K562 (cell line): ENCODE results near the gene PPP1R13L. TPM values are rescaled to one million over a fixed set of nuclear protein-coding genes. Genes with fewer than 3 reads are reported as not detected.

Experiments
- BRF1 ChIP-seq: IDR thresholded peaks from 3 replicates; pipeline ENCODE4 v1.6.1; 2011; ENCODE audit warnings: borderline replicate concordance, mild to moderate bottlenecking; ENCODE audit not compliant: insufficient read length; ENCODE audit errors: extremely low read depth
- COPS2 ChIP-seq: fragments of 450-650 bp; conservative IDR thresholded peaks from 2 replicates; pipeline ENCODE4 v1.6.1; 2016; ENCODE audit warnings: mild to moderate bottlenecking, moderate library complexity
- HSF4 ChIP-seq: fragments of 250-450 bp; sonication (Bioruptor Pico); IDR thresholded peaks from 2 replicates; pipeline ENCODE4 v2.1.2; 2022; ENCODE audit warnings: mild to moderate bottlenecking, moderate library complexity, borderline replicate concordance
- MEIS2 ChIP-seq: fragments of 450-650 bp; IDR thresholded peaks from 2 replicates; pipeline ENCODE4 v1.6.1; 2014; ENCODE audit warnings: mild to moderate bottlenecking; ENCODE audit not compliant: partially characterized antibody
- PHB2 ChIP-seq: fragments of 450-650 bp; IDR thresholded peaks from 2 replicates; pipeline ENCODE4 v1.6.1; 2017; ENCODE audit warnings: low read depth
- RFX5 ChIP-seq: IDR thresholded peaks from 2 replicates; pipeline ENCODE4 v1.6.1; 2011; ENCODE audit warnings: low read depth, mild to moderate bottlenecking, improper control_type of control experiment, low read length
- SNRNP70 ChIP-seq: fragments of 200-400 bp; formaldehyde crosslinking; optimal IDR thresholded peaks from 2 replicates; pipeline ENCODE3; 2017; ENCODE audit warnings: low read depth, low read length
- SRSF1 ChIP-seq: fragments of 200-400 bp; formaldehyde crosslinking; IDR thresholded peaks from 2 replicates; pipeline ENCODE4 v1.6.1; 2017; ENCODE audit warnings: mild to moderate bottlenecking, low read depth, low read length, moderate library complexity
- TBL1XR1 ChIP-seq, 2 experiments: IDR thresholded peaks; 2 replicates each; pipeline ENCODE4 v1.6.1; 2012; ENCODE audit warnings: improper control_type of control experiment in 2 of 2, low read length in 2 of 2, mild to moderate bottlenecking in 1 of 2
- YBX1 ChIP-seq: fragments of 450-650 bp; IDR thresholded peaks from 2 replicates; pipeline ENCODE4 v1.7.1; 2016; ENCODE audit warnings: mild to moderate bottlenecking
- ZFX ChIP-seq: sonication (generic); formaldehyde crosslinking; IDR thresholded peaks from 2 replicates; pipeline ENCODE4 v1.8.0; 2022; ENCODE audit warnings: mild to moderate bottlenecking, missing genetic modification reagents, moderate library complexity
- ZNF41 ChIP-seq: fragments of 250-450 bp; sonication (Bioruptor Pico); conservative IDR thresholded peaks from 2 replicates; pipeline ENCODE4 v1.4.0; 2020; ENCODE audit warnings: mild to moderate bottlenecking
- ZNF79 ChIP-seq: fragments of 250-450 bp; sonication (Bioruptor Pico); IDR thresholded peaks from 2 replicates; pipeline ENCODE4 v1.4.0; 2020; ENCODE audit warnings: low read depth, mild to moderate bottlenecking, moderate library complexity
- polyA plus RNA-seq, 8 experiments: library from polyadenylated mRNA; depleted of rRNA in 4 of 8; stranded (reverse) in 5 of 8; unstranded in 3 of 8; fragments of >200 nt; fragmentation: Nextera tagmentation in 2 of 8; fragmentation: Illumina TruSeq in 1 of 8; extraction: Ambion mirVana in 2 of 8; extraction: Trizol in 1 of 8; gene quantifications; 2 replicates each; pipeline versions ENCODE4 v1.2.1 to v1.2.3, GENCODE V29; 2011 to 2014; ENCODE audit warnings: inconsistent platforms in 1 of 8, missing spikeins in 1 of 8
- total RNA-seq, 7 experiments: library from RNA; depleted of rRNA in 6 of 7; stranded (reverse); fragments of >200 nt in 6 of 7; fragmentation: Illumina TruSeq in 2 of 7; extraction: Trizol in 2 of 7; gene quantifications; 2 replicates each; pipeline versions ENCODE4 v1.2.1 to v1.2.3, GENCODE V29; 2011 to 2021; ENCODE audit warnings: low replicate concordance in 1 of 7
- TF ChIP-seq, protein P1 (sequence below): fragments of 450-650 bp; IDR thresholded peaks from 2 replicates; pipeline ENCODE4 v1.6.1; 2016; ENCODE audit warnings: antibody characterized with exemption
- TF ChIP-seq, protein P2 (sequence below): fragments of 200-800 bp; sonication (Bioruptor generic); IDR thresholded peaks from 2 replicates; pipeline ENCODE4 v1.6.1; 2016; ENCODE audit warnings: missing genetic modification characterization, missing compliant biosample characterization
- TF ChIP-seq, protein P3 (sequence below): sonication (generic); formaldehyde crosslinking; IDR thresholded peaks from 2 replicates; pipeline ENCODE4 v1.8.1; 2023; ENCODE audit warnings: missing genetic modification reagents, mild to moderate bottlenecking, borderline replicate concordance

The PPP1R13L gene
- total and polyA plus RNA-seq, 9 of the 15 experiments (the other 6 are each of a cell fraction or from before 2014, with no cell fraction given), result 0.32 to 6.7 (median 2.0) TPM

DNA sequence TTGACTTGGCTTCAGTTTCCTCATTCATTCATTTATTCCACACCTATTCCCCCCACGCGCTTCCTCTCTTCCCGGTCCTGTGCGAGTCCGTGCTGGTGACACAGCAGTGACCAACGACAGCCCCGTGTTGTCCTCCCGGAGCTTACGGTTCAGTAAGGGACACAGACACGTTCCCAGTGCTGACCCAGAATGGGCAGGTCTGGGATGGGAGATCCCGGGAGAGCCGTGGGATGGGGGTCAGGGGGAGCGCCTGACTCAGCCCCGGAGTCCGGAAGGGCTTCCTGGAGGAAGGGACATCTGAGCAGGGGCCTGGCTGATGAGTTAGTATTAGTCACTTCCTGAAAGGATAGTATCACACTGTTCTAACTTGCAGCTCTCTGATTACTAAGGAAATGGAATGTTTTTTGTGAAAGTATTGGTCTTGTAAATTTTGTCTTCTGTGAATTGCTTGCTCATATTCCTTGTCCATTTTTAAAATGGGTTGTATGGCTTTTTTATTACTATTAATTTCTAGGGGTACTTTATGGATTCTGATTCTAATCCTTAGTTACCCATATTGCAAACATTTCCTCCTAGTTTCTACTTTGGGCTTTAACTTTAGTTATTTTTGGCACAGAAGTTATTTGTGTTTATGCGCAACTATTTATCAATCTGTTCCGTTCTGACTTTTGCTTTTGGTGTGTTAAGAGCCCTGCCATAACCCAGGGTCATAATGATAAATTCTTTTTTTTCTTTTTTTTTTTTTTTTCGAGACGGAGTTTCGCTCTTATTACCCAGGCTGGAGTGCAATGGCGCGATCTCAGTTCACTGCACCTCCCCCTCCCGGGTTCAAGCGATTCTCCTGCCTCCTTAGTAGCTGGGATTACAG lies 19.6 kb upstream of the PPP1R13L start (continued):
- TF ChIP-seq HSF4 (CRISPR knock-in tag) (no peak), ZFX (CRISPR knock-in tag) (peak; percentile 50; the same call in 1 of the 2 replicates), ZNF41 (no peak), SNRNP70 (no peak), TBL1XR1 (IDR thresholded peaks at IDR 0.05; ENCODE audit: low read length in 2 of 2) (no peak), YBX1 (no peak), BRF1 (no peak), PHB2 (0 out of 2 replicates have a peak, but pooled peaks have one; percentile 54), SRSF1 (no peak), ZNF79 (no peak), MEIS2 (no peak), COPS2 (no peak), RFX5 (no peak)
- TF ChIP-seq, protein P1, sequence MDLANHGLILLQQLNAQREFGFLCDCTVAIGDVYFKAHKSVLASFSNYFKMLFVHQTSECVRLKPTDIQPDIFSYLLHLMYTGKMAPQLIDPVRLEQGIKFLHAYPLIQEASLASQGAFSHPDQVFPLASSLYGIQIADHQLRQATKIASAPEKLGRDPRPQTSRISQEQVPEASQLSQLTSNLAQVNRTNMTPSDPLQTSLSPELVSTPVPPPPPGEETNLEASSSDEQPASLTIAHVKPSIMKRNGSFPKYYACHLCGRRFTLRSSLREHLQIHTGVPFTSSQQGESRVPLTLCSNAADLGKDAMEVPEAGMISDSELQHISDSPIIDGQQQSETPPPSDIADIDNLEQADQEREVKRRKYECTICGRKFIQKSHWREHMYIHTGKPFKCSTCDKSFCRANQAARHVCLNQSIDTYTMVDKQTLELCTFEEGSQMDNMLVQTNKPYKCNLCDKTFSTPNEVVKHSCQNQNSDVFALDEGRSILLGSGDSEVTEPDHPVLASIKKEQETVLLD, result peak; percentile 74
- TF ChIP-seq, protein P2, sequence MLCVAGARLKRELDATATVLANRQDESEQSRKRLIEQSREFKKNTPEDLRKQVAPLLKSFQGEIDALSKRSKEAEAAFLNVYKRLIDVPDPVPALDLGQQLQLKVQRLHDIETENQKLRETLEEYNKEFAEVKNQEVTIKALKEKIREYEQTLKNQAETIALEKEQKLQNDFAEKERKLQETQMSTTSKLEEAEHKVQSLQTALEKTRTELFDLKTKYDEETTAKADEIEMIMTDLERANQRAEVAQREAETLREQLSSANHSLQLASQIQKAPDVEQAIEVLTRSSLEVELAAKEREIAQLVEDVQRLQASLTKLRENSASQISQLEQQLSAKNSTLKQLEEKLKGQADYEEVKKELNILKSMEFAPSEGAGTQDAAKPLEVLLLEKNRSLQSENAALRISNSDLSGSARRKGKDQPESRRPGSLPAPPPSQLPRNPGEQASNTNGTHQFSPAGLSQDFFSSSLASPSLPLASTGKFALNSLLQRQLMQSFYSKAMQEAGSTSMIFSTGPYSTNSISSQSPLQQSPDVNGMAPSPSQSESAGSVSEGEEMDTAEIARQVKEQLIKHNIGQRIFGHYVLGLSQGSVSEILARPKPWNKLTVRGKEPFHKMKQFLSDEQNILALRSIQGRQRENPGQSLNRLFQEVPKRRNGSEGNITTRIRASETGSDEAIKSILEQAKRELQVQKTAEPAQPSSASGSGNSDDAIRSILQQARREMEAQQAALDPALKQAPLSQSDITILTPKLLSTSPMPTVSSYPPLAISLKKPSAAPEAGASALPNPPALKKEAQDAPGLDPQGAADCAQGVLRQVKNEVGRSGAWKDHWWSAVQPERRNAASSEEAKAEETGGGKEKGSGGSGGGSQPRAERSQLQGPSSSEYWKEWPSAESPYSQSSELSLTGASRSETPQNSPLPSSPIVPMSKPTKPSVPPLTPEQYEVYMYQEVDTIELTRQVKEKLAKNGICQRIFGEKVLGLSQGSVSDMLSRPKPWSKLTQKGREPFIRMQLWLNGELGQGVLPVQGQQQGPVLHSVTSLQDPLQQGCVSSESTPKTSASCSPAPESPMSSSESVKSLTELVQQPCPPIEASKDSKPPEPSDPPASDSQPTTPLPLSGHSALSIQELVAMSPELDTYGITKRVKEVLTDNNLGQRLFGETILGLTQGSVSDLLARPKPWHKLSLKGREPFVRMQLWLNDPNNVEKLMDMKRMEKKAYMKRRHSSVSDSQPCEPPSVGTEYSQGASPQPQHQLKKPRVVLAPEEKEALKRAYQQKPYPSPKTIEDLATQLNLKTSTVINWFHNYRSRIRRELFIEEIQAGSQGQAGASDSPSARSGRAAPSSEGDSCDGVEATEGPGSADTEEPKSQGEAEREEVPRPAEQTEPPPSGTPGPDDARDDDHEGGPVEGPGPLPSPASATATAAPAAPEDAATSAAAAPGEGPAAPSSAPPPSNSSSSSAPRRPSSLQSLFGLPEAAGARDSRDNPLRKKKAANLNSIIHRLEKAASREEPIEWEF (CRISPR knock-in tag), result no peak
- TF ChIP-seq, protein P3, sequence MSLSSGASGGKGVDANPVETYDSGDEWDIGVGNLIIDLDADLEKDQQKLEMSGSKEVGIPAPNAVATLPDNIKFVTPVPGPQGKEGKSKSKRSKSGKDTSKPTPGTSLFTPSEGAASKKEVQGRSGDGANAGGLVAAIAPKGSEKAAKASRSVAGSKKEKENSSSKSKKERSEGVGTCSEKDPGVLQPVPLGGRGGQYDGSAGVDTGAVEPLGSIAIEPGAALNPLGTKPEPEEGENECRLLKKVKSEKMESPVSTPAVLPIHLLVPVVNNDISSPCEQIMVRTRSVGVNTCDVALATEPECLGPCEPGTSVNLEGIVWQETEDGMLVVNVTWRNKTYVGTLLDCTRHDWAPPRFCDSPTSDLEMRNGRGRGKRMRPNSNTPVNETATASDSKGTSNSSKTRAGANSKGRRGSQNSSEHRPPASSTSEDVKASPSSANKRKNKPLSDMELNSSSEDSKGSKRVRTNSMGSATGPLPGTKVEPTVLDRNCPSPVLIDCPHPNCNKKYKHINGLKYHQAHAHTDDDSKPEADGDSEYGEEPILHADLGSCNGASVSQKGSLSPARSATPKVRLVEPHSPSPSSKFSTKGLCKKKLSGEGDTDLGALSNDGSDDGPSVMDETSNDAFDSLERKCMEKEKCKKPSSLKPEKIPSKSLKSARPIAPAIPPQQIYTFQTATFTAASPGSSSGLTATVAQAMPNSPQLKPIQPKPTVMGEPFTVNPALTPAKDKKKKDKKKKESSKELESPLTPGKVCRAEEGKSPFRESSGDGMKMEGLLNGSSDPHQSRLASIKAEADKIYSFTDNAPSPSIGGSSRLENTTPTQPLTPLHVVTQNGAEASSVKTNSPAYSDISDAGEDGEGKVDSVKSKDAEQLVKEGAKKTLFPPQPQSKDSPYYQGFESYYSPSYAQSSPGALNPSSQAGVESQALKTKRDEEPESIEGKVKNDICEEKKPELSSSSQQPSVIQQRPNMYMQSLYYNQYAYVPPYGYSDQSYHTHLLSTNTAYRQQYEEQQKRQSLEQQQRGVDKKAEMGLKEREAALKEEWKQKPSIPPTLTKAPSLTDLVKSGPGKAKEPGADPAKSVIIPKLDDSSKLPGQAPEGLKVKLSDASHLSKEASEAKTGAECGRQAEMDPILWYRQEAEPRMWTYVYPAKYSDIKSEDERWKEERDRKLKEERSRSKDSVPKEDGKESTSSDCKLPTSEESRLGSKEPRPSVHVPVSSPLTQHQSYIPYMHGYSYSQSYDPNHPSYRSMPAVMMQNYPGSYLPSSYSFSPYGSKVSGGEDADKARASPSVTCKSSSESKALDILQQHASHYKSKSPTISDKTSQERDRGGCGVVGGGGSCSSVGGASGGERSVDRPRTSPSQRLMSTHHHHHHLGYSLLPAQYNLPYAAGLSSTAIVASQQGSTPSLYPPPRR (CRISPR knock-in tag), result no peak
